IPS-18a (cell line): Measurements from ENCODE around the gene RNF225.
A peak's percentile ranks its signal among the peaks of the same experiment; 100 is the strongest.
"Not testable (repeated sequence)": the region's sequence is repeated elsewhere in the genome, so short reads cannot be mapped to it uniquely, and the experiment has no call there.

Experiments
- H3K27ac ChIP-seq: one replicate; pipeline ENCODE4 v1.5.1; 2013; ENCODE audit warnings: low read length
- H3K27me3 ChIP-seq: one replicate; pipeline ENCODE4 v1.6.1; 2013; ENCODE audit warnings: mild to moderate bottlenecking, low read length; ENCODE audit not compliant: control insufficient read depth, insufficient read depth
- H3K36me3 ChIP-seq: one replicate; pipeline ENCODE4 v1.6.1; 2013; ENCODE audit warnings: low read depth, low read length; ENCODE audit not compliant: control insufficient read depth
- H3K4me1 ChIP-seq: one replicate; pipeline ENCODE4 v1.6.1; 2013; ENCODE audit warnings: low read depth, low read length; ENCODE audit not compliant: control insufficient read depth
- H3K4me3 ChIP-seq: one replicate; pipeline ENCODE4 v1.5.1; 2013; ENCODE audit warnings: low read length
- H3K9ac ChIP-seq: one replicate; pipeline ENCODE4 v1.6.1; 2013; ENCODE audit warnings: mild to moderate bottlenecking, low read length, moderate library complexity
- H3K9me3 ChIP-seq: one replicate; pipeline ENCODE4 v1.6.1; 2013; ENCODE audit warnings: low read depth, low read length; ENCODE audit not compliant: control insufficient read depth

The RNF225 gene

DNA sequence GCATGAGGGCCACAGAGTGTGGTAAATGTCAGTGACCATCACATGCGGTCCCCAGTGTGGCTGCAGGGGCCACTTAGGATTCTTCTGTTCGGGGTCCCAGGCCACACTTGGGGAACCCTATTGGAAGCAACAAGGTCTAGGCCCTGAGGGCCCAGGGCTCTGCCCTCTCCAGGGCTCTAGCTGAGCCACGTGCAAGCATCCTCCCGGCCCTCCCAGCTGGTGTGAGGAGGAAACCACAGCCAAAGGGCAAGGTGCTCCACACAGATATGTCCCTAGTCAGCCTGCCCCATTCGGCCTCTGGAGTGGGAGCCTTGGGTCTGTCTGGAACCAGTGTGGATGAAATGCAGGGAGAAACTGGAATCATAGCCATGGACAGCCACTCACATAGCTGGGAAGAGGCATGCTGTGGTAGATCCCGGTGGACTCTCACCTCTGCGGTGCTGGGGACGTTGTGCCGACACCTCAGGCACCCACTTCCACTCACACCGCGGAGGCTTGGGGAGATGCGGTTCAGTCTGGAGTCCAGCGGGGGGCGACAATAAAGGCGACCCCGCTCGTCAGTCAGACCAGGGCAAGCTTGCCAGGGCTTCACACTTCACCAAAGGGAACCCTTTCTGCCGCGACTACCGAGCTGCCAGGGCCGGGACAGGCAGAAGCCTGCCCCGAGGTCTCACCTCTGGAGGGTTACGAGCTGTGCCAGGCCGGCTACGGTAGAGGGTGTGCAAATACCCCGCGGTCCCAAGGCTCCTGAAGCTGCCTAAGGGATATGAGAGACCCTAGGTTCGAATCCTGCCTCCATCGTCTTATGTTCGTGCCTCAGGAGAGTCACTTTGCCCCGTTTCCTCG, 28.6 kb upstream of the RNF225 start:
- no peaks in the 10 kb centered on the region for H3K36me3 ChIP-seq
- no peaks in the 10 kb centered on the region for H3K27me3 ChIP-seq
- H3K9me3 ChIP-seq, result no peaks in the 10 kb centered on the region
- no peak overlapping the region for H3K4me3 ChIP-seq
- H3K9ac ChIP-seq, result no peak overlapping the region
- no peak overlapping the region for H3K27ac ChIP-seq
- no peaks in the 10 kb centered on the region for H3K4me1 ChIP-seq

DNA sequence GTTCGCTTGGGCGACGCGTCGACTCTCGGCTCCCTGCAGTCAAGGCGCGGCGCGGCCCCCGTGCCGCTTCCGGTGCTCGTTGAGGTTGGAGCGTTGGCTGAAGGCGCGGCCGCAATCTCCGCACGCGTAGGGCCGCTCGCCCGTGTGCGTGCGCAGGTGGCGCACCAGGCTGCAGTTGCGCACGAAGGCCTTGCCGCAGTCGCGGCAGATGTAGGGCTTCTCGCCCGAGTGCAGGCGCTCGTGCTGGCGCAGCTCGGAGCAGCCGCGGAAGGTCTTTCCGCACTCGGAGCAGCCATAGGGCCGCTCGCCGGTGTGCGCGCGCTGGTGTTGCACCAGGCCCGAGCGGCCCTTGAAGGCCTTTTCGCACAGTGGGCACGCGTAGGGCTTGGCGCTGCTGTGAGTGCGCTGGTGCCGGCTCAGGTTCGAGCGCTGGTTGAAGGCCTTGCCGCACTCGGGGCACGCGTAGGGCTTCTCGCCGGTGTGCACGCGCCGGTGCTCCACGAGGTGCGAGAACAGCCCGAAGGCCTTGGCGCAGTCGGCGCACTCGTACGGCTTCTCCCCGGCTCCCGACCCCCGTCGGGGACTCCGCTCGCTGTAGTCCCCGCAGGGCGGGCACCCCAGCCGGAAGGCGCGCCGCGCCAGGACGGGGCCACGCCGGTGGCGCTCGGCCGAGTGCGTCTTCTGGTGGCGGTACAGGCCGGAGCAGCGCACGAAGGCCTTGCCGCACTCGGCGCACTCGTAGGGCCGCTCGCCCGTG, 27.6 kb upstream of the RNF225 start:
- no peaks in the 10 kb centered on the region for H3K9me3 ChIP-seq
- no peaks in the 10 kb centered on the region for H3K36me3 ChIP-seq
- H3K9ac ChIP-seq, result no peak overlapping the region
- H3K4me1 ChIP-seq, result no peaks in the 10 kb centered on the region
- H3K27me3 ChIP-seq, result no peaks in the 10 kb centered on the region
- no peak overlapping the region for H3K4me3 ChIP-seq
- H3K27ac ChIP-seq, result no peak overlapping the region

DNA sequence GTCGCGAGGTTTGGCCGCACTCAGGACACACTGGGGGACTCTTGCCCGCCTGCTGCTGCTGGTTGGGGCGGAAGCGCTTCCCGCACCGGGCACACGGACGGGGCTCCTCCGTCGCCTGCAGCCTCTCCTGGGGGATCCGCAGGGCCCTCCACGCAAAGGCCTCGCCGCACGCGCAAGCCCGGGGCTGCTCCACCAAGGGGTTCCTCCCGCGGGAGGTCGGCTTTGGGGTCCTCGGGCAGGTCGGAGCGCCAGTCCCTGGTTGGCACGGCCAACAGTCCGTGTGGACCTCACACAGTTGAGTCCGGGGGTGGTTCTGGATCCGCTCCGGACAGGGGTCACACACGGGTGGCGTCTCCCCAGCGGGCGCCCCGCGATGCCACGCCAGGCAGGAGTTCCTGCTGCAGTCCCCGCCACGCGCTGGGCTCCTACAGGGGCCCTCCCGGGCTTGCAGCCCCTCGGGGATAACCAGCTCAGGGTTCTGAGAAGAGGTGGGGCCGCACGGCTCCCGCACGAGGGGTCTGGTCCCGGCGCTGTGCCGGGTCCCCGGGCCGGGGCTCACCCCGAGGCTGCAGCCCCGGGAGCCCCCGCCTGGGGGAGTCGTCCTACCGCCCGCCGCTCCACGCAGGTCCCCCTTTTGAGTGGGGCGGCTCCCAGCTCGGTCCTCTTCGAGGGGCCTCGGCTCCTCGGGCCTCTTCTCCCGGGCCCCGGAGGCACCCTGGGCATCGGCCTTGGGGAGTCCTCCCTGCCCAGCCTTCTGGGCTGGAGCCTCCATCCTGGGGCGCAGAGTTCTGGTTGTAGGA, 26.7 kb upstream of the RNF225 start:
- Histone ChIP-seq H3K9me3 (no peaks in the 10 kb centered on the region), H3K4me1 (no peaks in the 10 kb centered on the region), H3K4me3 (no peak overlapping the region), H3K27ac (no peak overlapping the region), H3K9ac (no peak overlapping the region), H3K36me3 (no peaks in the 10 kb centered on the region), H3K27me3 (no peaks in the 10 kb centered on the region)

DNA sequence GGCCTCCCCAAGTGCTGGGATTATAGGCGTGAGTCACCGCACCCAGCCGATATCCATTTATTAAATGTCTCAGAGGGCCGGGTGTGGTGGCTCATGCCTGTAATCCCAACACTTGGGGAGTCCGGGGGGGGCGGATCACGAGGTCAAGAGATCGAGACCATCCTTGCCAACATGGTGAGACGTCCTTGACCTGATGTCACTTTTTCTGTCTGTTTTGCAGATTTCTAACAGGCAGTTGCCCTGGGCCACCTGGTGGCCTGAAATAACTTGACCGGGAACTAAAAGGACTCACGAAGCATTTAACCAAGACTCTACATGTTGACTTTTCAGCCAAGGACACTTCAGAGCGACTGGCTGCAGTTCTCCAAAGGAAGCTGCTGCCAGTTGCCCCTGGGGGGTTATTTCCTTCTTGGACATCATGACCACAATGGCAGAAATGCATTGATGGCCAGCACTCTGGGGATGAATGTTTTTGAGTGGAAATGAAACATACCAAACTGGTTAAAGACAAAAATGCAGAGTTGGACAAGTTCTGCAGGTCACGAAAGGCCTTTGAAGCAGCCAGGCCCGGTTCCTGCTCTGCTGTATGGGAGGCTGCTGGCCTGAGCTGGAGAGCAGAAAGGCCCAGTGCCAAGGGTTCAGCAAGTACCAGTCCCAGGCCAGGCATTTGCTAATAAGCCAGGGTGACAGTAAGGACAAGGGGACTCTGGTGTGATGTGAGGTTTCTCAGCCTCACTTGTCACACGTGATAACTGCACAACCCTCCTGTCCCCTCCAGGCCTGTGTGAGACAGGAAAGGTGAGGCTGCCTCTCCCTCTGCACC, 22.9 kb upstream of the RNF225 start:
- Histone ChIP-seq H3K4me1 (no peaks in the 10 kb centered on the region), H3K27me3 (no peaks in the 10 kb centered on the region), H3K27ac (no peak overlapping the region), H3K9me3 (no peaks in the 10 kb centered on the region), H3K4me3 (no peak overlapping the region), H3K9ac (no peak overlapping the region), H3K36me3 (no peaks in the 10 kb centered on the region)

DNA sequence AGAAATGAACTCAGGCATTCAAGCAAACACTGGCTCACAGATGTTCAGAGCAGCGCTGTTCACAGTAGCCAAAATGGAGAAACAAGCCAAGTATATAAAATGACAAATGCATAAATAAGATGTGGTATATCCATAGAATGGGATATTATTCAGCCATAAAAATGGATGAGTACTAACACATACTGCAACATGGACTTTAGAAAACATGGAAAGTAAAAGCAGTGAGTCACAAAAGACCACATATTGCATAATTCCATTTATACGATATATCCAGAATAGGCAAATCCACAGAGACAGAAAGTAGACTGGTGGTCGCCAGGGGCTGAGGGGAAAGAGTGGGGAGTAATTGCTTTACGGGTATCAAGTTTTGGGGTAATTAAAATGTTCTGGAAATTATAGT, 21.3 kb upstream of the RNF225 start:
- no peak overlapping the region for H3K27ac ChIP-seq
- H3K4me1 ChIP-seq, result no peaks in the 10 kb centered on the region
- H3K36me3 ChIP-seq, result no peaks in the 10 kb centered on the region
- no peak overlapping the region for H3K4me3 ChIP-seq
- H3K27me3 ChIP-seq, result no peaks in the 10 kb centered on the region
- H3K9me3 ChIP-seq, result no peaks in the 10 kb centered on the region
- H3K9ac ChIP-seq, result no peak overlapping the region

DNA sequence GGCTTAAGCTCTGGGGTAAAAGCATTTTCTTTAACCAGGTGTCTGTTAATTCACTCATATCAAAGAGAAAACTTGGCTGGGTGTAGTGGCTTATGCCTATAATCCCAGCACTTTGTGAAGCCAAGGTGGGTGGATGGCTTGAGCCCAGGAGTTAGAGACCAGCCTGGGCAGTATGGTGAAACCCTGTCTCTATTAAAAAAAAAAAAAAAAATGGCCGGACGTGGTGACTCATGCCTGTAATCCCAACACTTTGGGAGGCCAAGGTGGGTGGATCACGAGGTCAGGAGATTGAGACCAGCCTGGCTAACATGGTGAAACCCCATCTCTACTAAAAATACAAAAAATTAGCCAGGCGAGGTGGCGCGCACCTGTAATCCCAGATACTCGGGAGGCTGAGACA, 18.7 kb upstream of the RNF225 start:
- H3K9me3 ChIP-seq, H3K4me3 ChIP-seq, H3K4me1 ChIP-seq, H3K27me3 ChIP-seq, H3K36me3 ChIP-seq, H3K27ac ChIP-seq, H3K9ac ChIP-seq: not testable (repeated sequence)

DNA sequence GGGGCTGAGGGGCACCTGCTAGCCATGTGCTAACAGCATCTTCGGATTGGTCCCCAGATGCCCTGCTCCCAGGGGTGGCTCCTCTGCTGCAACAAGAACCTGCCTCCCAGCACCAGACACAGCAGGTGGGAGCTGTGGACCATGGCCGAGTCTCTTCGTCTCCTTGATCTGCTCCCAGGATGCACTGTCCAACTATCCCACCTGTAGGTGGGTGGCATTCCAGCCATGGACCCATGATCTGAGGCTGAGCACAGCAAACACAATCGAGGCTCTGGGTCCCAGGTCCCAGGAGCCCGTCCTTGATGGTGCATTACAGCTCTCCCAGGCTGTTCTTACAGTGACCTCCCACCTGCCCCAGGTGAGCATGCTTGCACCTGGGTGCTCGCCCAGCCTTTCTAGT, 16.2 kb upstream of the RNF225 start:
- Histone ChIP-seq H3K9me3 (no peaks in the 10 kb centered on the region), H3K27ac (no peak overlapping the region), H3K36me3 (no peaks in the 10 kb centered on the region), H3K4me3 (no peak overlapping the region), H3K4me1 (no peaks in the 10 kb centered on the region), H3K27me3 (no peaks in the 10 kb centered on the region), H3K9ac (no peak overlapping the region)

DNA sequence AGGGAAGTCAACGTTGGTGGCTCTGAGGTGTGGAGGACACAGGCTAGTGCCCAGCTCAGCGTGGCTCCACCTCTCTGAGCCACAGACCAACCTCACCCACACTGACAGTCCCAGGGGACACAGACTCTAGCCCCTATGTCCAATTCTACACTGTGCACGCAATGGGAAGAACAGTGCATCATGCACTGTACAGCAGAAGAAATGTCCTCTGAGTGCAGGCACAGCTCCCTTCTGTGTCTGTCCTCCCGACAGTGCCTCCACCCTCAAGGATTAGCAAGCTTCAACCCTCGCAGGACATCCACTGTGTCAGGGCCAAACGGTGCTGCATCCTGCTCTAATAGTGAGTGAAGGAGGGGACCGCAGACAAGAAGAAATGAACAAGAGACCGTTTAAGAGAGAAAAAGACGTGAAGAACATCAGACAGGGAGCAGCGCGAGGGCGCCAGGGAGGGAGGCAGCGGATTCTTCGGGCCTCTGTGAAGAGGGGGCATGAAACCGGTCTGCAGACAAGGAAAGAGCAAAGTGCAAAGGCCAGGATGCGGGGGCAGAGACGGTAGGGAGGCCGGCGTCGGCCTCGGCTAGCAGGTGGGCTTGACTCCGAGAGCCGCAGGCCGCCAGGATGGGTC, 15.3 kb upstream of the RNF225 start:
- no peak overlapping the region for H3K27ac ChIP-seq
- H3K4me3 ChIP-seq, result peak overlapping the region; percentile 65
- H3K9ac ChIP-seq, result peak overlapping the region; percentile 47
- no peaks in the 10 kb centered on the region for H3K9me3 ChIP-seq
- no peaks in the 10 kb centered on the region for H3K36me3 ChIP-seq
- no peaks in the 10 kb centered on the region for H3K27me3 ChIP-seq
- H3K4me1 ChIP-seq, result no peaks in the 10 kb centered on the region

DNA sequence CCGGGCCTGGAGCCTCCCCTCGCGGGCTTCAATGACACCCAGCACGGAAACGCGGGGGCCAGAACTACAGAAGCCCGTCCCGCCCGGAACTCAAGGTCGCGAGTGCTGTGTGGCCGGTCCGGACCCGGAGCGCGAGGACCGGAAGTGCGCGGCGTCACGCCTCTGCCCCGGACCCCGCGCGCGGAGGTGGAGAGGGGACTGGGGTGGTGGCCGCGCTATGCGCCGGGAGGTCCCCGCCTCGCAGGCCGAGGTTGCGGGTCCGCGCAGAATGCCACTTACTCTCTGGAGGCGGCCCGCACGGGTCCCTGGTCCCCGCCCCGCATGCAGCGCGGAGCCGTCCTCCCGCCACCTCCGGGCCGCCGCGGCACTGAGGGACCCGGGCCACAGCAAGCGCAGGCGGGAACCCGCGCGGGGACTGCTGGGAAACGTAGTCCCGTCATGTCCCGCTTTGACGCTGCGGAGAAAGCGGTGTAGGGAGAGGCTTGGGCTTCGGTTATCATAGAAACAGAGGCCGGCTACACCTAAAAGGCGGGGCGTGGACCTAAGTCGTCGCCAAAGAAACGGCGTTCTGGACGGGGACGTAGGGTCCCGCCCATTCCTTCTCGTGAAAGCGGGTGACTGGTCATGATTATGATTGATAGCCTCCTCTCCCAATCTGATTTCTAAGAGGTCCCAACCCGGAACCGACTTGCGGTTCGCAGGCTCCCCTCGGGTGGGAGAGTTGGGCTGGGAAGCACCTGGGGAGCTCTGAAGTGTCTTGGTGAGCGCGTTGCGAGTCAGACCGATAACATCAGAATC, 14.6 kb upstream of the RNF225 start, which contains the start of gene ZNF837:
TSS of gene ZNF837 (minus strand) at position 369 of the 798 bp plus-strand sequence. CDS start 11,698 bp downstream, outside the sequence.
- Histone ChIP-seq H3K36me3 (no peaks in the 10 kb centered on the region), H3K9ac (peak within 1 kb of the TSS; percentile 63), H3K27me3 (no peaks in the 10 kb centered on the region), H3K4me1 (peaks cover 6% of the 10 kb centered on the region), H3K27ac (peak within 1 kb of the TSS; percentile 73), H3K9me3 (no peaks in the 10 kb centered on the region), H3K4me3 (peak within 1 kb of the TSS; percentile 65)
